CD4-positive, alpha-beta T cell treated with Interleukin-17A for 1 hour (primary cell): ENCODE data around the gene ALCAM.

Experiments
- DNase-seq: peaks from one replicate; pipeline ENCODE4 v3.0.0-alpha.2; 2020

Gene ALCAM

DNA sequence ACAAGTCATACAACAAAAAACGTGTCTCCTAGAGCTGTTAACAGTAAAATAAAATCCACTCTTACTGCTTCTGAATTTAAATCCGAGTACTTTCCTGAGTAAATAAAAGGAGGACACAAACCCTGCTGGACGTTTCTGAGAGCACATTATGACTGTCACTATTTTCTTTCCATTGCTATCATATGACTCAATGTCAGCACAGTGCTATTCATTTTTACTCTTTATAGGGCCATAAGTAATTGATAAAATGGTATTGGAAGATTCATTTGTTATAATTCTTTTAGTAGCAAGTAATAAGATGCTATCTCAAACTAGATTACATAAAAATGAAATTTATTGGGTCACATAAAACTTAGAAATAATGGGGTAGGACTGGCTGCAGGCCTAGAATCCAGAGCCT lies 68.6 kb downstream of the ALCAM start:
- DNase-seq, result no peak

DNA sequence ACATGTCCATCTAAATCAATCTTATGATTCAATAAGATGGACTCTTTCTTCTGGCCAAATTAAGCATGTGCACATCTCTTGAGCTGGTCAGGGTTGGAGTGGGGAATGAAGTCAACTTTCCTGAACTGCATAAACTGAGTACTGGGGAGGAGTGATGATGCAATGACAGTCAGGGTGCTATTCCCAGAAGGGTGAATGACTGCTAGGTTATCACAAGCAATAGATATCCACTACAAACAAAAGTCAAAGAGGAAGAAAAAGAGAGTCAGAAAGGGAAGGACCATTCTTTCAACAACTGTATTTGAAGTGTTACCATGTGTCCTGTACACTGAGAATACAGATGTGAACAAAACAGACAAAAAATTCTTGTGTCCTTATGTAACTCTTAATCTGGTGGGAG lies 70.0 kb downstream of the ALCAM start:
- no peak for DNase-seq

DNA sequence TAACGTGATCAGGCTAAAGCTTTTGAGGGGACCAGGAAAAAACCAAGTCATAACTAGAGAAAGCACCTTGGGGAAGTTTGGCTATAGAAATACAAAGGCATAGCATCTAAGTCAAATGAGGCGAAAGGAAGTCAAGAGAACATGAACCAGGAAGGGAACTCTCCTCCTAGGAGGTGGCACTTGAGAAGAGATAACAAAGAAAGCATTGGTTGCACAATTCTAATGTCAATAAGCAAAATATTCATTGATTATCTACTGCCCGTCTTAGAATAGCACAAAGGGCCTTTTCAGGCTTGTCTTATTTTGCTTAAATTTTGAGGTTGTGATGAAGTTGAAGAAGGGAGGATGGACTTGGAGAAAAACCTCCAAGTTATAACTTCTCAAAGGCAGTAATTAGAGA lies 73.4 kb downstream of the ALCAM start:
- no peak for DNase-seq

DNA sequence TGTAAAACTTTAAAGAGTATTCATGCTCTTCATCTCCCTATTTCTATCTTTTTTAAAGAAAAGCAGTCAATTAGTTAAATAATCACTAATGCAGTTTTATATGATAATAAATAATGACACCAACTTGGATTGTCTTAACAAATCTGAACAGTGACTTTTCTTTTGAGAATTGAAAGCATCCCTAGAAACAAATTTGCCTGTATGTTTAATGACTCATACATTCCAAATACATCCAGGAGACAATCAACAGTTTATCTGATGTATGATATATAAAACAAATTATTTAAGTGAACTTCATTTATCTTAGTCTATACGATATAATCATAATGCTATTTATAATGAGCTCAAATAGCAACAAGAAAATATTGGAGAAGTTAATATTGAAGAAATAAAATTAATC lies 78.0 kb downstream of the ALCAM start:
- no peak for DNase-seq

DNA sequence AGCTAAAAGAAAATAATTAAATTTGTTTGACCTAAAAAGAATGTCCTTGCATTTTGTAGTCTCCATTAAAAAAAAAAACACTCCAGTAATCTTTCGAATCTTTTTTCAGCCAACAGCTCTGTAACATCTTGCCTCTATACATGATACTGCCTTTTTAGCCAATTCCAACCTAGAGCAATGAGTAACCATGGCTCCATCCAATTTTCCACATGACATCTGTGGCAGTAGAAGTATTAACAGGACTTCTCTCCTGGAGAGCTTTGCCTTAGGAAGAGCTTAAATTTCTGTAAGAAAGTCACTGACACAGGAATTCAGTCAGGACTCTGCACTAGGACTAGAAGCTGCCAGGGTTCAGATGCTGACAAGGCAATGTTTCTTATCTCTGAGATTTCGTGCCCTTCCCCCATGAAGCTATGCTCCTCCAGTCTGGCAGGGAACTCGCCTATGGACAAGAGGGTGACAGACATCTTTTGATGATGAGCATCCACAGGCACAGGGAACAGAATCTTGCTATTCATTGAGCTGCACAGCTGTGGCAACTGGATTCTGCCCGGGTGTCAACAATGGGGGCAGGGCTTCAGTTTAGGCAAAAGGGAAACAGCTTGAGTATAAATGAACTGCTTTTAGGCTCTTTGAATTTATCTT lies 81.8 kb downstream of the ALCAM start:
- no peak for DNase-seq

DNA sequence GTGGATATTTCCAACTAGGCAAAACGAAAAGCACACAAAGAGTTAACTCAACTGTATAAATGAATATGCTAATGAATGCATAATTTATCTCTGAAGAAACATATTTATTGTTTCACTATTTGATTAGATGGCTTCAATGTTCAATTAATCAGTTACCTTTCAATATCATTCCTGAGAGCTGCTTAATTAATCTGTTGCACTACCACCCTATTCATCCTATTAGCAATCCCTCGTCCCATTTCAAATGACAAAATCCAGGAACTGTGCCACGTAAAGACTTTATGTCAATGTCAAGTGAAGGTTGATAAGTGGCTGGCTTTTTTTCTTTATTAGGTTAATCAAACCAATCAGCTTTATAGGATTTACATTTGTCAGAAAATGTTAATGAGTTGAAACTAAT lies 82.7 kb downstream of the ALCAM start:
- DNase-seq, result no peak

DNA sequence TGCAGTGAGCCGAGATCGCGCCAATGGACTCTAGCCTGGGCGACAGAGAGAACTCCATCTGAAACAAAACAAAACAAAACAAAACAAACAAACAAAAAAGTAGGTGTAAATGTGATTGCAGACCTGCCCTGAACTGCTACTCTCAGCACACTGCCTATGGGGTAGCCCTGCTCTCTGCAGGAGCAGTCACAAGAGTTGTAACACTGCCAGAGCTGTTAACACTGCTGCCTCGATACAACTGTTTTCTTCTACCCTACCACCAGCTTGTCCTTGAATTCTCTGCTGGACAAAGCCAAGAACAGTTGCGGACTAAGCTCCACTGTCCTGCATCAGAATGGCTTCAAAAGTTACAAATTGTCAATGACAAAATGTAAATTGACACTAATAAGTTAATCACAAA lies 89.3 kb downstream of the ALCAM start:
- DNase-seq, result no peak

DNA sequence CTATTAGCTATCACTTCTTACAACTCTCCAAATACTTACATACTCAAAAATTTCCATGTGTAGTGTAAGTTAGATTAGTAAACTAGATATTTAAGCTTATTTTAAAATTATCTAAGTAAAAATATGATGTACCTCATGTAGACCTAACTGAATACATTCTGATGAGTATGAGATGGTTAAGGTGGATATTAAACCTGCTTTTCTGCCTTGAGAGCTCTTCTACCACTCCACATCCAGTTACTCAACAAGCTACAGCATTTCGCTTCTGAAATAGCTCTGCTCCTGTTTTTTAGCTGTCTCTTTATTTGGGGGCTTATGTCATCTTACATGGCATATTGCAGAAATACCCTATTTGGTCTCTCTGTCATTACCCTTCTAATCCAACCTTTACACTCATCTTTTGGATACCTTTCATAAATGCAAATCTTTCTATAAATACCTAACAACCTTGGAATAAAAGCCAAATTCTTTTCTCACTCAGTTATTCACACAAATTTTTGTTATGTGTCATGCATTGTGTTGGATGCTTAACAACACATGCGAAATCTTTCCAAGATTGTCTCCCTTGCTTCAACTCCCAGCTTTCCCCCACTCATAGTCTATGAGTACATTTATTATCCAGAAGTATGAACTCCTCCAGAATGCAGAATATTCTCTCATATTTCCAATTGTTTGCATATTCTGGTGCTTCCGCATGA lies 92.0 kb downstream of the ALCAM start:
- no peak for DNase-seq

DNA sequence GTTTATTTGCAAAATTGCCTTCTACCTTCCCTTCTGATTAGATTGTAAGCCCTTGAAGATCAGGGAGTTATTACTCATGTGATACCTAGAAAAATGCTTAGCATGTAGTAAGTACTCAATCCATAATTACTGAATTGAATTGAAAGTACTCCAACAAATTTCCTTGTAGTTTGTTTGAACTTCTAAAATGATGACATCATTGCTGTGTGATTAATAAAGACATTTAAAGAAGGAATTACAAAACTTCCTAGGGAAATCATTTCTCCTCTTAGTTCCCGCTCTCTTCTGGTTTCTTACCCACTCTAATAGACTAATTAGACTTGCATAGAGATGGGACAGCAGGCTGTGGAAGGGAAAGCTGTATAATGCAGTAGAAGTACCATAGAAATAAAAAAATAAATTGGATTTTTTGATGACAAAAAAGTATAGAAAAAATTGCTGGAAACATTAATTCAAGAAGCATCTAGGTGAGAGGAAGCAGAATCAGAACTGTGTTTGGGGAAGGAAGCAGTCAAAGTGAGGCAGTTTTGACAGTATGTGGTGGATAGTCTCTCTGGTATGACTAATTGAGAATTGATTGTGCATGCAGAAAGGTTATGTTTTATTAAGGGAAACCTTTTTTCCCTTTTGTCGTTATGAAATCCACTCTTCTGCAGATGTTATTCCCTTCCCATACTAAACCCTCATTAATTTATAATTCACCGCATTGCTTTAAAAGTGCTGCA lies 93.0 kb downstream of the ALCAM start:
- no peak for DNase-seq

DNA sequence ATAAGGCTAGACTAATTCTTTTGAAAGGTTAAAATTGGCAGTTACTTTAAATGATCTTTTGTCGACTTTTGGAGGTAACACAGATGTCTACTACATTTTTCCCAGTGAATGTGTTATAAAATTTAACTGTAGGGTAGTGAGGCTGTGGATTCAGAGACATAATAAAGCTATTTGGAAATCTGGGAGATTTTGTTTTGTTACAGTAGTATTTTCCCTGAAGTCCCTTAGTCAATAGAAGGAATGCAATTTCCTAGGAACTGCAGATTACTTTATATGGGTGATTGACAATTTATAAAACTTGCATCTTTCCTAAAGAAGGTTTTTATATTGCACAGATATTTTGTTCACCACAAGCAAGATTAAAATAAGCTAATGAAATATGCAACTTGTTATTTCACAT lies 96.9 kb downstream of the ALCAM start:
- DNase-seq, result no peak

DNA sequence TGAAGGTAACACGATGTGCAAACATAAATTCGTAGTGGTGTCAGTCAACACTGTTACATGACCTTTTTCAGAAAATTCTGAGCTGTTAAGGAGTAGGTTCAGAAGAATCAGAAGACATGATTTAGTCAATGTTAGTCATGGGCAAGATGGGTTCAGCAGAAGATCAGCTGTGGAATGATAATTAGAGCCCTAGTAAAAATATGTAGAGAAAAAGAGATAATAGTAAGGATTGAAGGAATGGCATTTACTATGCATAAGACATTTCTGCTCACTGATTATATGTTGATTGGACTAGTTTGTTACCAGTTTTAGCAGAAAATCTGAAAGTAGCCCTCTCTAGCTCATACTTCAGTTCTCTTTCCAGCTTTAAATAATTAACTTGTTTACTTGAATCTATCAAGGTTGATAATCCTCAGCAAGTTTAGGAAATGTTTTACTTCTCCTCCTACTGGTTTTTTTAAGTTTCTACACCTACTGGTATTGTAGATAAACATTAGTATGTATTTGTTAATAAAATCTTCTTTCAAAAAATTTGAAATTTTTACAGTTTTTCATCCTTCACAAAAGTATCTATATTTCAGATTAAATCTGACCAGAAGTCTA lies 98.6 kb downstream of the ALCAM start:
- no peak for DNase-seq

DNA sequence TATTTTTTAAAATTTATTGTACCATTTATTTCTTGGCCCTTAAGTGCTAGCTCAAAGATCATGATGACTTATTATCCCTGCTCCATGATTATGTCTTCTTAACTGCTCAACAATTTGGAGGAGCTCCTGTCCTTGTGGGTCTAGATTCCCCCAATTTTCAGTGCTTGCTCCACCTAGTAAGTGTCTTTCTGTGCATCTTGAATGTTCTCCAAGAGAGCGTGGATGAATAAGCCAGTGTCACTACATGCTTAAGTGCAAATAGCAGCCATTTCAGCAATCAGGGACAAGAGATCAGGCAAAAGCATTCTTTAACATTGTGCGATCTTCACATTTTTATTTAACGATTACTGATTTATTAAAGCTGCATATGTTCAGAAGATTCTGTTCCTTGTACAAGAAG lies 99.4 kb downstream of the ALCAM start:
- no peak for DNase-seq

DNA sequence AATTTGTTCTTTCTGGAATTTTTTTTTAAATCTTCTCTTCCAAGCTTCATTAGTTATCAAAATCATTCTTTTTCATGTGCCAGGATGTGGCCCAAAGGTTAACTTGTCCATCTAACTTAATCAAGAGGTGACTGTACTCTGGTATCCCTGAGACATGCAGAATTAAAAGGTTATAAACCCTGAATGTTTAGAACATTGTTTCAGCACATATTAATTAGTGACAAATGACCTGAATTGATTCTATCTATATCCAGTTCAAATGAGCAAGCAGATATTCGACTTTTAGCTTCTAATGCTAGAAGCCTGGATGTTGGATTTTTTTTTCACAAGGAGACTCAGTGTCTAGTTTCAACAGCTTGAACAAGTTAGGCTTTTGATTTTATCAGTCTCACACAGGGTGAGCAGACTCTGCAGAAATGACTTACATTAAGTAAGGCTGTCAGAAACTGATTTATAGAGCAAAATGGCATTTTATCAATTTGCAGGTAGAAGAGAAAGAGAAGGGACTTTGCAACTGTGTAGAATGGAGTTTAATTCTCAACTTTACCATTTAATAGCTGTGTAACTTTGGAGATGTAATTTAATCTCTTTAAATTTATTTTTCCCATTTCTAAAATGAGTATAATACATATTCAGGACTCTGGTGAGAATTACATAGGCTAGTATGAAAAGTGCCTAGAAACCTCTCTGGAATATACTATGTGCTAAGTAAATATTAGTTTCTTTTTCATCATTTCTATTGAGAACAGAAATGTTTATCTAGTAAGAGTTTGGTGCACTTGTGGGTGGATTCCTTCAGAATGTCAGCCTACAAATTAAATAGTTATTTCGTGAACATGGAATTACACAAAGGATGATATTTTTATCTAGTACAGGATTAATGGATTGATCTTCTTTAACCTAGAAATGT lies 100.0 kb downstream of the ALCAM start:
- no peak for DNase-seq

DNA sequence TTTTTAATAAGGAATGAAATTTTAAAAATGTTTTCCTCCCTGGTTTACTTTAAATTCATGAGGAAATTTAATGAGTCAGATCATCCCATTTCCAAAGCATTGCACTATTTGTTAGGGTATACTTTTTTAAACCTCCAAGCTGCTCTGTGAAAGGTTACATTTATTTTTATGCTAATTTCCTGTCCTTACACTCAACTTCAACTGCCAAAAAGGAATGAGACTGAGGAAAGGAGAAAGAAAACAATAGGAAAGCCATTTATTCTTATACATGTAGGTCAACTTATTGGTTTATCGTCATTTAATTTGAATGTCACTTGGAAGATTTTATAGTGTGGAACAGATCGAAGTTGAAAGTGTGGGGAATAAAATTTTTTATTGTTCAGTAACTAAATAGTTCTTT lies 104.1 kb downstream of the ALCAM start:
- DNase-seq, result no peak

DNA sequence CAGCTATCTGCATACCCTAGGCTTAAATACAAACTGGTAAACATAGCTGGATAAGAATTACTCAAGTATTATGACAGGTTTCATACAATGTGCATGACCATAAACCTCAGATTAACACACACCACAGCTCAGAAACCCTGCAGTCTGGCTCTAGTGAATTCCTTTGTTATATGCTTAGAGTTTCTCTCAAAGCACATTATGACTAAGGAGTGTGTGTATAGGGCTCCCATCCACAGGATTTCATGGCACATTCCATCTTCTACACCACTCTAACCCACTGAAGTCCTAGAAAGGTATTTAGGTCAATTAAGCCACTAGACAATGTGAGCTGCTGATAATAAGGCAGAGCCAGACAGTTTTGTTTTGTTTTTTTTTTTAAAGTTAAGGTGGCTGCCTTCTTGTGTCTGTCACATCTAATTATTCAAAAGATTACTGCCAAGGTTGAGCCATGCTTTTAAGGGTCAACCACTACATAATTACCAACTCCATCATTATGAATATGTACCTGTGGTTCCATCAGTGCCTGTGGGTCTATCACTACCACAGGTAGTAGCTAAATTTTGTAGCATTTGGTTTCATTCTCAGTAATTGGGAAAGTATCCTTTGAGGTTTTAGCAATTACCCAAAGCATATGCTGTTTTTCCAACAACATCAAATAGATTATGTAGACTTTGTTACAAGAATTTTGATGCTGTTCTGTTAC lies 107.0 kb downstream of the ALCAM start:
- no peak for DNase-seq

DNA sequence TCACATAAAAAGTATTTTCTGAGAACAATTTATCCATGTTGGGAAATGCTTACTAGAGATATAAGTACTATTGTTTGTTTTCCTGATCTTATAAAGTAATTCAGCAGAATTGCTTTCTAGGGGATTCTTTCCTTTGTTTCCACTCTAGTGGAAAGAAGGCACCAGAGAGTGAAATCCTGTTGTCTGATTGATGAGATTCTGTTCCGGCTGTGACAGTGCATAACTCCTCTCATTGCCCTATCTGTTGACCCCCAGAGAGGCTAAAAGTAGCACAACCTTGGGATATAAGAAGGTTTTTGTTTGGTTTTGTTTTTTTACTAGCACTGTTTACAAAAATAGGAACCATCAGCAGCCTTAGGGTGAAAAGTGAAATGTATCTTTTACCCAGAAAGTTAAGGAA lies 114.1 kb downstream of the ALCAM start:
- DNase-seq, result no peak

DNA sequence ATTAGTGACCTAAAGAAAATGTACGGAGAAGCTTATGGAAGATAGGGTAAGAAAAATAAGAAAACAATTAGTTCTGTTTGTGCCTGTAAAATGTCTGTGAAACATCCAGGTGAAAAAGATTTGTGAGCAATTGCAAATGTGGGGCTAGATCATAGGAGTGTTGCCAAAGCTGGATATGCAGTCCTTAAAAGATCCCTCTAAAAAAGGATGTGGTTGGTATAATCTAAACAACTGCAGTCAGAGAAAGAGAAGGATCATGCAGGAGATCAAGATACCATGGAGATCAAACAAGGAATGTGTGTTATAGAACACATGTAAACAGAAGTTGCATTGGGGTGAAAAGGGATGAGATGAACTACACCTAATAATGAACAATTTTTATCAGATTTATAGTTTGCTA lies 116.8 kb downstream of the ALCAM start:
- DNase-seq, result no peak

DNA sequence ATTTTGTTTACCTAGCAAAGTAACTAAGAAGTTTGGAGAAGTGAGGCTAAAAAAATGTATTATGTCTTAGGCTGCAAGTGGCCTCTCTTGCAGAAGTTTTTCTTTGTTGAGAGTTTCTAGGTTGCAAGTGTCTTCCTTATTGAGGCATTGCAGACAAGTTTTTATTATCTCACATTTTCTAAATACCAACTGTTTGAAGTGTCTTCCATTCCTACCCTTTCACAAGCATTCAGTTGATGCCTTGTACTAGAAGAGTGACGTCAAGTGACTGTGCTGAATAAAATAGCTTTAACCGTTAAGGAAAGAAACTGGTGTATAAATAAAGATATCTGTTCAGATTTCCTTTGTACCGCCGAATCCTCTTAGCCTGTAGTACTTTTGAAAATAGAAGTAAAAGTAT lies 123.3 kb downstream of the ALCAM start:
- no peak for DNase-seq

DNA sequence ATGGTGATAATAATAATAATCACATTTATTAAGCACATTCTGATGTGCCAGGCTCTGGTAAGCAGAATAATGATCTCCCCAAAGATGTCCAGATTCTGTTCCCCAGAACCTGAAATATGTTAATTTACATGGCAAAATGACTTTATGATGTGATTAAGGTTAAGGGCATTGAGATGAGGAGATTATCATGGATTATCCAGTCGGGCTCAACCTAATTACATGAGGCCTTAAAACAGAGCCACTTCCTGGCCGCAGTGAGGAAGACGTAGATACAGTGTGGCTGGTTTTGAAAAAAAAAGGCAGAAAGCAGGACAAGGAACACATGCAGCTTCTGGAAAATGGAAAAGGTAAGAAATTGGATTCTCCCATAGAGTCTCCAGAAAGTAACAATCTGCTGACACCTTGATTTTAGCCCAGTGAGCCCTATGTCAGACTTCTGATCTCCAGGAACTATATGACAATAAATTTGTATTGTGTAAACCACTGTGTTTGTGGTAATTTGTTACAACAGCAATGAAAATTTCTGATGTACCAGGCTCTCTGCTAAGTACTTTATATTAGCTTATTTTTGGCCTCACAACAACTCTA lies 126.7 kb downstream of the ALCAM start:
- no peak for DNase-seq

DNA sequence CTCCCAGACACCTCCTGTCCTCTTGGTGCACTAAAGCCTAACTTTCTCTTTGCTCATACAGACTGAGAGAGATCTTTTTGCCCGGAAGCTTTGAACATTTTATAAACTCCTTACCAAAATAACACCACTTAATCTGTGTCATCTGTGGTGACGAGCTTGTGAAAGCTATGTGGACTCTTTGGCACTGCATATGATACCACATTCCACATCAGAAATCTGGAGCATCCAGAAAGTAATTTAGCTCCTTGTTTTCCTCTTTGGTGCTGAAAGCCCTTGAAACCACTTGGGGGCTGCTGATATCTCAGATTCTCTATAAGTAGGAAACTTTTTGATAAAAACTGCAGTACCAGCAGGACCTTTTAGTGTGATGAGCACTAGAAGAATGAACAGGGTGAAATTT lies 128.3 kb downstream of the ALCAM start:
- DNase-seq, result no peak

DNA sequence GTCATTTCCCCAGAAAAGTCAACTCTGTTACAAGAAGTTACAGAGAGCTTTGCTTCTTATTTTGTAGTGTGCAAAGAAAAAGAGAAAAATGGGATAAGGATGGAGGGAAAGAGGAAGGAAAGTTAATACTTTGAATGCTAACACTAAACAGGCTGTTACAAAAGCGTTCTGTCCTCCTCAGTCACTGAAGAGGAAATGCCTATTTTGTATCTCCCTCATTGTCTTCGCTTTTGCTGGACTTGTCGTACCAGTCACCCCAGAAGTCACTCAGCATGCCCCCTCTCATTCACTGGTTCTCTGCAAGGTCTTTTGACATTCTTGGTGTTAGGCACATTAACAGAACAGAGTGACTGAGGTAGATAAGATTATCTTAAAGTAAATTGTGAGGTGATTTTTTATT lies 129.6 kb downstream of the ALCAM start:
- no peak for DNase-seq

DNA sequence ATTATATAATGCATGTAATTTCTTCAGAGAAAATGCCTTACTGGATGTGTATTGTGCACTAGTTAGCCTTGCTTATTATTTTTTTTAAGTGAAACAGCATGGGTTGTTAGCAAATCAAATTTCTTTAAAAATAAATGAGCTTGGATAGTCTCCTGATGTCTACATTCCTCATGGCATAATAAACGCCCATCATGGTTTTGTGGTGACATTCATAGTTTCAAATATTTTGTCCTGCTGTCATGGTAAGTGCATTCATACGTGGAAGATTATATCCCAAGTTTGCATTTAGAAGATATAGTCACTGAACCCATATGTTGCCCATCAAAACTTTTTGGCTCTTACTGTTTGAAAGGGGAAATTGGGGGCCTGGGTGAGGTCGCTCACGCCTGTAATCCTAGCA lies 130.7 kb downstream of the ALCAM start:
- no peak for DNase-seq
